ENCODE results near the gene KRTAP8-1. TPM values are rescaled to one million over a fixed set of nuclear protein-coding genes. Genes with fewer than 3 reads are reported as not detected.

Gene KRTAP8-1
- total RNA-seq, 2 experiments from 2014 or later: not detected

- H3K4me2 ChIP-seq (ENCODE audit: low read length): no peak overlapping the region
- no peaks in the 10 kb centered on the region for H3K79me2 ChIP-seq (ENCODE audit: insufficient read depth, low read depth, low read length)
- H4K20me1 ChIP-seq (ENCODE audit: insufficient read depth, low read length): no peaks in the 10 kb centered on the region
- DNase-seq (ENCODE audit: low spot score): no peak
- H2AFZ ChIP-seq (ENCODE audit: low read length): no peak overlapping the region
- no peak overlapping the region for H3K27ac ChIP-seq (ENCODE audit: low read depth, low read length, poor library complexity, severe bottlenecking)
- H3K4me1 ChIP-seq (ENCODE audit: insufficient read depth, low read length, poor library complexity, severe bottlenecking): no peaks in the 10 kb centered on the region
- no peaks in the 10 kb centered on the region for H3K9me2 ChIP-seq (ENCODE audit: insufficient read depth, low read length)
- no TSS peak for BruUV-seq (replicated peaks)
- ChIA-PET POLR2A (interaction anchor here (0.6 kb wide), 1 partner anchor 17 kb away, joined by 3 read pairs; no protein-coding TSS in a partner anchor), CTCF (ENCODE audit: unreplicated experiment) (no interaction called here)
- no peak for TF ChIP-seq CTCF (conservative IDR thresholded peaks at IDR 0.05; ENCODE audit: low read length)
- TF ChIP-seq EZH2phosphoT487 (IDR thresholded peaks at IDR 0.05; ENCODE audit: borderline replicate concordance, low read depth, low read length): no peak
- intact Hi-C loops (cut with micrococcal nuclease; ENCODE audit: unreplicated experiment): no loop called here
- H3K9me3 ChIP-seq (ENCODE audit: low read length): no peaks in the 10 kb centered on the region
- no peak overlapping the region for H3K4me3 ChIP-seq (ENCODE audit: low read depth, low read length, poor library complexity, severe bottlenecking)
- H3K36me3 ChIP-seq (ENCODE audit: insufficient read depth, low read length): no peaks in the 10 kb centered on the region
Observed at GRCh38 chr21:30818837-30819610, 6.0 kb upstream of the KRTAP8-1 start.

GRCh38 chr21:30800605-30801004, 12.5 kb downstream of the KRTAP8-1 start:
- CTCF ChIA-PET (ENCODE audit: unreplicated experiment): no interaction called here
- TF ChIP-seq EZH2phosphoT487 (IDR thresholded peaks at IDR 0.05; ENCODE audit: borderline replicate concordance, low read depth, low read length) (no peak), CTCF (conservative IDR thresholded peaks at IDR 0.05; ENCODE audit: low read length) (no peak)

GRCh38 chr21:30793581-30794314, 19.3 kb downstream of the KRTAP8-1 start:
- no TSS peak for BruUV-seq (replicated peaks)
- H3K4me1 ChIP-seq (ENCODE audit: insufficient read depth, low read length, poor library complexity, severe bottlenecking): no peaks in the 10 kb centered on the region
- H2AFZ ChIP-seq (ENCODE audit: low read length): no peak overlapping the region
- H3K27ac ChIP-seq (ENCODE audit: low read depth, low read length, poor library complexity, severe bottlenecking): no peak overlapping the region
- no peaks in the 10 kb centered on the region for H3K9me2 ChIP-seq (ENCODE audit: insufficient read depth, low read length)
- intact Hi-C loops (cut with micrococcal nuclease; ENCODE audit: unreplicated experiment): no loop called here
- H3K4me2 ChIP-seq (ENCODE audit: low read length): no peak overlapping the region
- TF ChIP-seq EZH2phosphoT487 (IDR thresholded peaks at IDR 0.05; ENCODE audit: borderline replicate concordance, low read depth, low read length) (no peak), CTCF (conservative IDR thresholded peaks at IDR 0.05; ENCODE audit: low read length) (no peak)
- ChIA-PET POLR2A (no interaction called here), CTCF (ENCODE audit: unreplicated experiment) (no interaction called here)
- no peak for DNase-seq (ENCODE audit: low spot score)
- no peaks in the 10 kb centered on the region for H3K36me3 ChIP-seq (ENCODE audit: insufficient read depth, low read length)
- H3K4me3 ChIP-seq (ENCODE audit: low read depth, low read length, poor library complexity, severe bottlenecking): no peak overlapping the region
- no peaks in the 10 kb centered on the region for H4K20me1 ChIP-seq (ENCODE audit: insufficient read depth, low read length)
- H3K79me2 ChIP-seq (ENCODE audit: insufficient read depth, low read depth, low read length): no peaks in the 10 kb centered on the region
- no peaks in the 10 kb centered on the region for H3K9me3 ChIP-seq (ENCODE audit: low read length)

More at GRCh38 chr21:30800605-30801004, 12.5 kb downstream of the KRTAP8-1 start:
- no peaks in the 10 kb centered on the region for H4K20me1 ChIP-seq (ENCODE audit: insufficient read depth, low read length)
- no peak overlapping the region for H3K4me3 ChIP-seq (ENCODE audit: low read depth, low read length, poor library complexity, severe bottlenecking)
- no TSS peak for BruUV-seq (replicated peaks)
- H3K9me3 ChIP-seq (ENCODE audit: low read length): no peaks in the 10 kb centered on the region
- POLR2A ChIA-PET: no interaction called here
- H3K27ac ChIP-seq (ENCODE audit: low read depth, low read length, poor library complexity, severe bottlenecking): no peak overlapping the region
- no peaks in the 10 kb centered on the region for H3K4me1 ChIP-seq (ENCODE audit: insufficient read depth, low read length, poor library complexity, severe bottlenecking)
- no peak for DNase-seq (ENCODE audit: low spot score)
- no peak overlapping the region for H3K4me2 ChIP-seq (ENCODE audit: low read length)
- no peaks in the 10 kb centered on the region for H3K36me3 ChIP-seq (ENCODE audit: insufficient read depth, low read length)
- H3K9me2 ChIP-seq (ENCODE audit: insufficient read depth, low read length): no peaks in the 10 kb centered on the region
- intact Hi-C loops (cut with micrococcal nuclease; ENCODE audit: unreplicated experiment): no loop called here
- no peaks in the 10 kb centered on the region for H3K79me2 ChIP-seq (ENCODE audit: insufficient read depth, low read depth, low read length)
- no peak overlapping the region for H2AFZ ChIP-seq (ENCODE audit: low read length)

Measured in OCI-LY7 (cell line).